GM21390 (cell line): Measurements from ENCODE around the gene TMEM14B.
"Not testable (repeated sequence)": the region's sequence is repeated elsewhere in the genome, so short reads cannot be mapped to it uniquely, and the experiment has no call there.

Source experiments
- ATAC-seq: cut with Tn5 transposase; IDR thresholded peaks from one replicate; pipeline ENCODE4 v1.9.1; 2021; ENCODE audit not compliant: unreplicated experiment

The TMEM14B gene

GRCh38 chr6:10747251-10747972, at the start of gene TMEM14B:
Gene TMEM14B (plus strand): TSS chr6:10747805. CDS start chr6:10749246, 1,441 bp downstream.
- ATAC-seq = peak; percentile 97

- no peak for ATAC-seq
Observed at GRCh38 chr6:10713962-10714361, 33.6 kb upstream of the TMEM14B start.

- no peak for ATAC-seq
Observed at GRCh38 chr6:10719296-10719963, 28.2 kb upstream of the TMEM14B start.

- no peak for ATAC-seq
Observed at GRCh38 chr6:10719964-10720264, 27.7 kb upstream of the TMEM14B start.

- no peak for ATAC-seq
Observed at GRCh38 chr6:10720265-10720959, 27.2 kb upstream of the TMEM14B start.

GRCh38 chr6:10720960-10721849, 26.4 kb upstream of the TMEM14B start:
- not testable (repeated sequence) for ATAC-seq

GRCh38 chr6:10721850-10722569, 25.6 kb upstream of the TMEM14B start:
- ATAC-seq = no peak

GRCh38 chr6:10722570-10722819, 25.1 kb upstream of the TMEM14B start:
- ATAC-seq = no peak

GRCh38 chr6:10722820-10723566, 24.6 kb upstream of the TMEM14B start, which contains the start of gene TMEM14C:
Gene TMEM14C (plus strand): TSS chr6:10723070. CDS start chr6:10724614, 1,544 bp downstream.
- ATAC-seq = peak; percentile 99

GRCh38 chr6:10723567-10723881, 24.1 kb upstream of the TMEM14B start:
- no peak for ATAC-seq

- no peak for ATAC-seq
Observed at GRCh38 chr6:10725044-10725443, 22.6 kb upstream of the TMEM14B start.

GRCh38 chr6:10725716-10726115, 21.9 kb upstream of the TMEM14B start:
- no peak for ATAC-seq

- no peak for ATAC-seq
Observed at GRCh38 chr6:10730254-10730653, 17.4 kb upstream of the TMEM14B start.

- ATAC-seq = no peak
Observed at GRCh38 chr6:10733151-10733715, 14.4 kb upstream of the TMEM14B start.

- no peak for ATAC-seq
Observed at GRCh38 chr6:10733863-10734262, 13.7 kb upstream of the TMEM14B start.

- no peak for ATAC-seq
Observed at GRCh38 chr6:10736731-10737130, 10.9 kb upstream of the TMEM14B start.

GRCh38 chr6:10740061-10740460, 7.5 kb upstream of the TMEM14B start:
- no peak for ATAC-seq

GRCh38 chr6:10741643-10742042, 6.0 kb upstream of the TMEM14B start:
- ATAC-seq = not testable (repeated sequence)

GRCh38 chr6:10742251-10742650, 5.4 kb upstream of the TMEM14B start:
- ATAC-seq = no peak

GRCh38 chr6:10743515-10743914, 4.1 kb upstream of the TMEM14B start:
- no peak for ATAC-seq
